CD4-positive, alpha-beta memory T cell (primary cell): Measurements from ENCODE around the gene CRIP3. TPM values are rescaled to one million over a fixed set of nuclear protein-coding genes. Genes with fewer than 3 reads are reported as not detected.

Experiments
- CTCF ChIA-PET: fragments of 350-600 bp; sonication (Branson Sonifier 250); formaldehyde crosslinking; loops from one replicate; lab custom pipeline; 2021; ENCODE audit warnings: inconsistent platforms; ENCODE audit not compliant: partially characterized antibody; lab: Charles Lee
- POLR2A ChIA-PET: fragments of 350-600 bp; sonication (Branson Sonifier 250); formaldehyde crosslinking; loops from one replicate; lab custom pipeline; 2021; ENCODE audit not compliant: partially characterized antibody; lab: Charles Lee
- DNase-seq, 5 donors: peaks; one replicate each; pipeline versions ENCODE4 v3.0.0 to v3.0.0-alpha.2; 2020 to 2022; ENCODE audit warnings: mixed read lengths in 1 of 5
- H3K27ac ChIP-seq: one replicate; pipeline ENCODE4 v1.7.0; 2013; ENCODE audit warnings: low read depth, low read length
- H3K27me3 ChIP-seq: 2 replicates; pipeline ENCODE4 v1.7.0; 2013; ENCODE audit warnings: mild to moderate bottlenecking, low read length, moderate library complexity; ENCODE audit not compliant: insufficient read depth
- H3K36me3 ChIP-seq: 2 replicates; pipeline ENCODE4 v1.7.0; 2013; ENCODE audit warnings: mild to moderate bottlenecking, low read length, moderate library complexity; ENCODE audit not compliant: insufficient read depth
- H3K4me1 ChIP-seq: 2 replicates; pipeline ENCODE4 v1.7.0; 2013; ENCODE audit warnings: mild to moderate bottlenecking, low read length, moderate library complexity; ENCODE audit not compliant: insufficient read depth
- H3K4me3 ChIP-seq, 2 donors: one replicate each; pipeline ENCODE4 v1.7.0; 2013; ENCODE audit warnings: low read length in 2 of 2, mild to moderate bottlenecking in 1 of 2
- H3K9me3 ChIP-seq, 2 donors: one replicate each; pipeline ENCODE4 v1.7.0; 2013; ENCODE audit warnings: low read length in 2 of 2, control low read depth in 1 of 2; ENCODE audit not compliant: control insufficient read depth in 1 of 2
- H3K27ac Mint-ChIP-seq, 7 donors: one replicate each; pipeline ENCODE4 v1.8.0; 2020 to 2021; ENCODE audit warnings: mixed read lengths in 7 of 7, mild to moderate bottlenecking in 6 of 7, inconsistent platforms in 3 of 7, moderate library complexity in 3 of 7
- H3K27me3 Mint-ChIP-seq, 2 donors: one replicate each; pipeline ENCODE4 v1.8.0; 2020 to 2021; ENCODE audit warnings: mixed read lengths in 2 of 2
- H3K36me3 Mint-ChIP-seq, 2 donors: one replicate each; pipeline ENCODE4 v1.8.0; 2020 to 2021; ENCODE audit warnings: mixed read lengths in 2 of 2, inconsistent platforms in 1 of 2, mild to moderate bottlenecking in 1 of 2
- H3K4me1 Mint-ChIP-seq, 4 donors: one replicate each; pipeline ENCODE4 v1.8.0; 2020 to 2021; ENCODE audit warnings: mixed read lengths in 4 of 4, mild to moderate bottlenecking in 1 of 4
- H3K4me3 Mint-ChIP-seq, 8 donors: one replicate each; pipeline ENCODE4 v1.8.0; 2020 to 2021; ENCODE audit warnings: mixed read lengths in 8 of 8, mild to moderate bottlenecking in 7 of 8, moderate library complexity in 6 of 8, inconsistent platforms in 3 of 8
- H3K9me3 Mint-ChIP-seq, 8 donors: one replicate each; pipeline ENCODE4 v1.8.0; 2020 to 2021; ENCODE audit warnings: mixed read lengths in 8 of 8, mild to moderate bottlenecking in 5 of 8, inconsistent platforms in 3 of 8, moderate library complexity in 1 of 8
- intact Hi-C: fragments of 100-400 bp; cut with micrococcal nuclease; formaldehyde crosslinking; loops from one replicate; pipeline ENCODE4 v1.15.1; 2023
- polyA plus RNA-seq, 2 donors: library from polyadenylated mRNA; unstranded; fragments of 300-500 nt; fragmentation: Illumina TruSeq; gene quantifications; one replicate each; pipeline ENCODE4 v1.2.3, GENCODE V29; 2021
- total RNA-seq, 2 experiments: library from RNA; stranded (reverse); gene quantifications; one replicate each; pipeline ENCODE4 v1.2.3, GENCODE V29; 2021

CRIP3 gene
- total and polyA plus RNA-seq, 4 experiments from 2014 or later, result 1.9 to 3.0 TPM; not detected in 2

DNA sequence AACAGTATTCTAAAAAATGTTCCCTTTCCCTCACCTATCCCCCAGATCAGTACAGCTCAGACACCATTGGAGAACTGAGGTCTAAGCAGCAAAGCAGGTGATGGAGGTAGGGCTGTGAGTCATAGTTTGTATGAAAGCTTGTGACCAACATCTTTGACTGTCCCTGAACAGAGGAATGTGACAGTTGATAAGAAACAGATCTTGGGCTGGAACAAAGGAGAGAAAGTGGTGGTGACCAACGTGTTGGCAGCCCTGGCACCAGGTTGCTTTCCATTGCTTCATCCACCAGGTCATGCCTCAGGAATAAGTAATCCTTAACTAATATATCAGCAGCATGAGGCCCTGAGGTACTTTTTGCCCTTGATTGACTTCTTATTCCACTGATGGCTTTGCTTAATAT is 19.9 kb upstream of the CRIP3 start:
- CTCF ChIA-PET, result no interaction called here
- Mint-ChIP-seq H3K27ac (peak overlapping the region in 3 of 7 donors; percentile 11 to 24 (median 14)), H3K4me1 (peaks cover 14 to 16% (median 15%) of the 10 kb centered on the region in 4 donors), H3K9me3 (no peaks in the 10 kb centered on the region), H3K36me3 (peaks cover 6 to 21% of the 10 kb centered on the region in 2 donors), H3K27me3 (no peaks in the 10 kb centered on the region), H3K4me3 (no peak overlapping the region)
- H3K4me3 ChIP-seq, result no peak overlapping the region
- no peaks in the 10 kb centered on the region for H3K27me3 ChIP-seq
- POLR2A ChIA-PET, result no interaction called here
- DNase-seq, result no peak
- intact Hi-C loops, result no loop called here
- H3K36me3 ChIP-seq, result no peaks in the 10 kb centered on the region
- H3K4me1 ChIP-seq, result peaks cover 17% of the 10 kb centered on the region
- H3K9me3 ChIP-seq, result no peaks in the 10 kb centered on the region
- no peak overlapping the region for H3K27ac ChIP-seq

DNA sequence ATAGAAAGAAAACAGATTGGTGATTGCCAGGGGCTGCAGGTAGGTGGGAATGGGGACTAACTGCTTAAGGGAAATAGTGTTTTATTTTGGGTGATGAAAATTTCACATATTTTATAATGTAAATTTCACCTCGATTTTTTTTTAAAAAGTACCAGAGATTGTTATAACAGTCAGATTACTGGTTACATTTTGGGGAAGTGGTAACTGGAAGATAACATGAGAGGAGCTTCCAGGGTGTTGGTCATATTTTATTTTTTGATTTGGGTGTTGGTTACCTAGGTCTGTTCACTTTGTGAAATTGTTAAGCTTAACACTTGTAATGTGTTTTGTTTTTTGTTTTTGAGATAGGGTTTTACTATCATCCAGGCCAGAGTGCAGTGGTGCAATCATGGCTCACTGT is 17.2 kb upstream of the CRIP3 start:
- CTCF ChIA-PET, result no interaction called here
- POLR2A ChIA-PET, result no interaction called here
- Histone ChIP-seq H3K36me3 (no peaks in the 10 kb centered on the region), H3K27ac (no peak overlapping the region), H3K27me3 (no peaks in the 10 kb centered on the region), H3K4me1 (peaks cover 2% of the 10 kb centered on the region), H3K4me3 (no peak overlapping the region), H3K9me3 (no peaks in the 10 kb centered on the region)
- Mint-ChIP-seq H3K4me3 (no peak overlapping the region), H3K36me3 (peaks cover 6 to 22% of the 10 kb centered on the region in 2 donors), H3K9me3 (no peaks in the 10 kb centered on the region), H3K4me1 (peaks cover 0 to 2% (median under 1%) of the 10 kb centered on the region in 4 donors), H3K27ac (no peak overlapping the region), H3K27me3 (no peaks in the 10 kb centered on the region)
- intact Hi-C loops, result no loop called here
- DNase-seq, result no peak

DNA sequence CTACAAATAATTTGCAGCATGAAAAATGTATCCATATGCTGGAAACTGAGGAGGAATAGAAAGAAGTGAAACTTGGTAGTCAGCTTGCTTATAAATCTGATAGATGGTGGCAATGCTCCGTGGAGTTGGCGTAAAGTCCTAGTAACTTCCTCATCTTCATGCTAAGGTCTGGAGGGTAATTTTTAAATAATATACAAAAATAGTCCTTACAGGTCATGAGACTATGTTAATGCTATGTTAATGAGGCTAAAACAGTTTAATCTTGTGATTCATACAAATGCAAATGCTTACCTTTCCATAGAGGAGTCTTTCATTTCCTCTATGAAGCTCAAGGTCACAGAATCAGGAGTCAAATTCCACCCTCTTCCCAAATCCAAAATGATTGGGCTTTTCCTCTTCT is 9.4 kb upstream of the CRIP3 start:
- no peak overlapping the region for H3K4me3 Mint-ChIP-seq
- POLR2A ChIA-PET, result interaction anchor here (0.7 kb wide), 1 partner anchor 190 kb away, joined by 3 read pairs; no protein-coding TSS in a partner anchor
- H3K36me3 Mint-ChIP-seq, result peaks cover 0 to 7% of the 10 kb centered on the region in 2 donors
- no peaks in the 10 kb centered on the region for H3K4me1 ChIP-seq
- H3K27ac ChIP-seq, result no peak overlapping the region
- H3K36me3 ChIP-seq, result no peaks in the 10 kb centered on the region
- no peaks in the 10 kb centered on the region for H3K27me3 Mint-ChIP-seq
- intact Hi-C loops, result no loop called here
- H3K9me3 Mint-ChIP-seq, result no peaks in the 10 kb centered on the region
- H3K4me1 Mint-ChIP-seq, result no peaks in the 10 kb centered on the region
- no peaks in the 10 kb centered on the region for H3K27me3 ChIP-seq
- H3K9me3 ChIP-seq, result no peaks in the 10 kb centered on the region
- DNase-seq, result no peak
- H3K27ac Mint-ChIP-seq, result no peak overlapping the region
- CTCF ChIA-PET, result interaction anchor here (2.7 kb wide), 1 partner anchor 10 kb away, joined by 12 read pairs; the partner anchor contains the start of gene CRIP3
- H3K4me3 ChIP-seq, result no peak overlapping the region

DNA sequence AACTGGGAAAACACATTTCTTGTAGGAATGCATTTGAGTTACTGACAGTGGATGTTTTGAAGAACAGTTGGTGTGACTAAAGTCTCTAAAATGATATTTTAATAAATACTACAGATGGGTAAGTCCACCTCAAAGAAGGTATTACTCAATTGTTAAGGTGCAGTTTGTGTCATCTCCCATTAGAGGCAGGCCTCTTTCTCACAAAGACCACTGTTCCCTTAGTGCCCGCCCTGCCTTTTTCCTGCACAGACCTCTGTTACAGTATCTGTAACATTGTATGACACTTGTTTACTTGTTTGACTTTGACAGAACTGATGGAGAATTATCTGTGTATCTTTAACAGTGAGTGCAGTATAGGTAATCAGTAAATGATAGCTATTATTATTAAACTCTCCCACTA is 5.2 kb upstream of the CRIP3 start:
- intact Hi-C loops, result no loop called here
- no peaks in the 10 kb centered on the region for H3K9me3 Mint-ChIP-seq

DNA sequence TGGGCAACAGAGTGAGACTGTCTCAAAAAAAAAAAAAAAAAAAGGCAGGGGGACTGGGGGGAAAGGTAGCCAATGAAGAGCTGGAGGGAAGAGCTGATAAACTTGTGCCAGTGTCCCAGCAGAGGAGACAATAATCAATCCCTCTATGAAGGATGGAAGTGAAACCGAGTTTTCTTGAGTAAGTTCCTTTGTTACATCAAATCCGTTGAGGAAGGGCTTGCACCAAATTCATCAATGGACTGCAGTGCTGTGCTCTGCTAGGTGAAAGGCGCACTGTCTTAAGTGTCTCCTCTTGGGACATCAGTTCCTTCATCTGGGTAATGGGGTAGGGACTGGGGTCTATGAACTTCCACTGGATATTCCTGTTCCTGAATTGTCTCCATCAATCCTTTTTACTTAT is 3.0 kb upstream of the CRIP3 start:
- intact Hi-C loops, result no loop called here
- H3K27ac ChIP-seq, result no peak overlapping the region
- no peak for DNase-seq
- H3K9me3 Mint-ChIP-seq, result no peaks in the 10 kb centered on the region
- H3K27me3 ChIP-seq, result no peaks in the 10 kb centered on the region
- ChIA-PET CTCF (no interaction called here), POLR2A (no interaction called here)
- no peak overlapping the region for H3K4me3 ChIP-seq
- no peaks in the 10 kb centered on the region for H3K27me3 Mint-ChIP-seq
- H3K36me3 ChIP-seq, result no peaks in the 10 kb centered on the region
- H3K4me3 Mint-ChIP-seq, result no peak overlapping the region
- peaks cover 14% of the 10 kb centered on the region for H3K4me1 ChIP-seq
- no peaks in the 10 kb centered on the region for H3K9me3 ChIP-seq
- H3K27ac Mint-ChIP-seq, result no peak overlapping the region
- peaks cover 3 to 12% (median 8%) of the 10 kb centered on the region in 4 donors for H3K4me1 Mint-ChIP-seq
- H3K36me3 Mint-ChIP-seq, result peaks cover 0 to 7% of the 10 kb centered on the region in 2 donors

More for the DNA sequence above, 5.2 kb upstream of the CRIP3 start:
- H3K27ac ChIP-seq, result no peak overlapping the region
- H3K9me3 ChIP-seq, result no peaks in the 10 kb centered on the region
- Mint-ChIP-seq H3K4me1 (peaks cover 3 to 7% (median 5%) of the 10 kb centered on the region in 4 donors), H3K27me3 (no peaks in the 10 kb centered on the region), H3K4me3 (no peak overlapping the region), H3K36me3 (peaks cover 0 to 7% of the 10 kb centered on the region in 2 donors), H3K27ac (no peak overlapping the region)
- no peaks in the 10 kb centered on the region for H3K36me3 ChIP-seq
- no peak overlapping the region for H3K4me3 ChIP-seq
- ChIA-PET CTCF (interaction anchor here (1.0 kb wide), 1 partner anchor 84 kb away, joined by 7 read pairs; no protein-coding TSS in a partner anchor), POLR2A (no interaction called here)
- peaks cover 6% of the 10 kb centered on the region for H3K4me1 ChIP-seq
- no peaks in the 10 kb centered on the region for H3K27me3 ChIP-seq
- no peak for DNase-seq

DNA sequence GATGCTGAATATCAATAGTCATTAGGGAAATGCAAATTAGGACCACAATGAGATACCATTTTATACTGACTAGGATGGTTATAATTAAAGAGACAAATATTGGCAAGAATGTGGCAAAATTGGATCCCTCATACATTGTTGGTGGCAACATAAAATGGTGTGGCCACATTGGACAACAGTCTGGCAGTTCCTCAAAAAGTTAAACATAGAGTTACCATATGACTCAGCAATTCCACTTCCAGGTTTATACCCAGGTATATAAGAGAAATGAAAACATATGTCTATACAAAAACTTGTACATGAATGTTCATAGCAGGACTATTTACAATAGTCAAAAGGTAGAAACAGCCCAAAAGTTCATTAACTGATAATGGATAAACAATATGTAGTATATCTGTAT is 2.0 kb upstream of the CRIP3 start:
- ChIA-PET CTCF (no interaction called here), POLR2A (no interaction called here)
- Histone ChIP-seq H3K9me3 (no peaks in the 10 kb centered on the region), H3K27me3 (no peaks in the 10 kb centered on the region), H3K27ac (no peak overlapping the region), H3K4me1 (peaks cover 14% of the 10 kb centered on the region), H3K36me3 (no peaks in the 10 kb centered on the region), H3K4me3 (no peak overlapping the region)
- Mint-ChIP-seq H3K4me3 (no peak overlapping the region), H3K27me3 (no peaks in the 10 kb centered on the region), H3K4me1 (peaks cover 3 to 12% (median 8%) of the 10 kb centered on the region in 4 donors), H3K27ac (no peak overlapping the region), H3K36me3 (peaks cover 0 to 7% of the 10 kb centered on the region in 2 donors), H3K9me3 (no peaks in the 10 kb centered on the region)
- DNase-seq, result no peak
- intact Hi-C loops, result no loop called here

DNA sequence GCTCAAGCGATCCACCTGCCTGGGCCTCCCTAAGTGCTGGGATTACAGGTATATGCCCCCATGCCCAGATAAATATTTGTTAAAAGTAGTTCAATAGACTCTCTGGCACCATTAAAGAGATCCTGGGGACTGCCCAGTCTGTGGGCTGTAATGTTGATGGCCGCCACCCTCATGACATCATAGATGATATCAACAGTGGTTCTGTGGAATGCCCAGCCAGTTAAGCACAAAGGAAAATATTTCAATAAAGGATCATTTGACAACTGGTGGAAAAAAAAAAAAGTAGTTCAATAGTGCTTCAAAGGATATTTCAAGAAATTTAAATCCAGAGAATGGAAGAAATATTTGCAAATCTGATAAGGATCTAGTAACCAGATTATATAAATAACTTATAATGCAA is 1.5 kb upstream of the CRIP3 start:
- Histone ChIP-seq H3K4me3 (no peak overlapping the region), H3K36me3 (no peaks in the 10 kb centered on the region), H3K4me1 (peaks cover 14% of the 10 kb centered on the region), H3K27ac (no peak overlapping the region), H3K9me3 (no peaks in the 10 kb centered on the region), H3K27me3 (no peaks in the 10 kb centered on the region)
- POLR2A ChIA-PET, result no interaction called here
- Mint-ChIP-seq H3K4me1 (peaks cover 3 to 12% (median 8%) of the 10 kb centered on the region in 4 donors), H3K4me3 (peak overlapping the region in 3 of 8 donors; percentile 29 to 52 (median 40)), H3K27me3 (no peaks in the 10 kb centered on the region), H3K36me3 (peaks cover 0 to 4% of the 10 kb centered on the region in 2 donors), H3K27ac (peak overlapping the region in 2 of 7 donors; percentile 41 to 43), H3K9me3 (no peaks in the 10 kb centered on the region)
- DNase-seq, result no peak
- CTCF ChIA-PET, result interaction anchor here (3.6 kb wide), 1 partner anchor 87 kb away, joined by 49 read pairs; no protein-coding TSS in a partner anchor
- intact Hi-C loops, result no loop called here
